MM.1S (cell line): ENCODE results near the gene GABRG3.

Experiments
- DNase-seq: peaks from one replicate; pipeline ENCODE4 v3.0.0-alpha.2; 2015
- H2AFZ ChIP-seq: fragments of 300-600 bp; sonication (generic); 2 replicates; pipeline ENCODE4 v1.6.0; 2016; ENCODE audit warnings: antibody characterized with exemption, low read length
- H3F3A ChIP-seq: fragments of 300-600 bp; sonication (generic); 2 replicates; pipeline ENCODE4 v1.6.1; 2016; ENCODE audit warnings: mild to moderate bottlenecking, antibody characterized with exemption, low read length, moderate library complexity, mixed read lengths; ENCODE audit not compliant: insufficient read depth
- H3K27ac ChIP-seq: fragments of 300-600 bp; sonication (generic); 2 replicates; pipeline ENCODE4 v1.5.1; 2016; ENCODE audit warnings: mild to moderate bottlenecking, low read length
- H3K27me3 ChIP-seq: fragments of 300-600 bp; sonication (generic); replicated peaks from 2 replicates; pipeline ENCODE4 v1.6.0; 2016; ENCODE audit warnings: low read length; ENCODE audit not compliant: insufficient read depth
- H3K36me3 ChIP-seq: fragments of 300-600 bp; sonication (generic); replicated peaks from 2 replicates; pipeline ENCODE4 v1.6.1; 2016; ENCODE audit warnings: mild to moderate bottlenecking, low read length, mixed read lengths; ENCODE audit not compliant: insufficient read depth
- H3K4me1 ChIP-seq: fragments of 300-600 bp; sonication (generic); 2 replicates; pipeline ENCODE4 v1.6.1; 2016; ENCODE audit warnings: low read length, mixed read lengths
- H3K4me2 ChIP-seq: fragments of 300-600 bp; sonication (generic); 2 replicates; pipeline ENCODE4 v1.6.0; 2016; ENCODE audit warnings: low read depth, low read length
- H3K4me3 ChIP-seq: fragments of 300-600 bp; sonication (generic); 2 replicates; pipeline ENCODE4 v1.5.1; 2016; ENCODE audit warnings: low read length, mixed read lengths
- H3K79me2 ChIP-seq: fragments of 300-600 bp; sonication (generic); 2 replicates; pipeline ENCODE4 v1.6.1; 2016; ENCODE audit warnings: mixed run types, low read length, mixed read lengths
- H3K9ac ChIP-seq: fragments of 300-600 bp; sonication (generic); 2 replicates; pipeline ENCODE4 v1.6.1; 2016; ENCODE audit warnings: low read length, mixed read lengths
- H3K9me2 ChIP-seq: fragments of 300-600 bp; sonication (generic); replicated peaks from 2 replicates; pipeline ENCODE4 v1.6.1; 2016; ENCODE audit warnings: mild to moderate bottlenecking, low read length, mixed read lengths; ENCODE audit not compliant: insufficient read depth
- H3K9me3 ChIP-seq: fragments of 300-600 bp; sonication (generic); replicated peaks from 2 replicates; pipeline ENCODE4 v1.6.1; 2016; ENCODE audit warnings: mild to moderate bottlenecking, low read length, mixed read lengths; ENCODE audit not compliant: insufficient read depth
- H4K20me1 ChIP-seq: fragments of 300-600 bp; sonication (generic); 2 replicates; pipeline ENCODE4 v1.6.1; 2016; ENCODE audit warnings: mild to moderate bottlenecking, low read length, moderate library complexity, mixed read lengths; ENCODE audit not compliant: insufficient read depth
- CTCF ChIP-seq: fragments of 300-600 bp; sonication (generic); IDR thresholded peaks from 2 replicates; pipeline ENCODE4 v1.5.1; 2016; ENCODE audit warnings: antibody characterized with exemption, low read length, mixed read lengths
- EZH2 ChIP-seq: fragments of 300-600 bp; sonication (generic); optimal IDR thresholded peaks from 2 replicates; pipeline ENCODE3; 2017; ENCODE audit warnings: low read depth, mild to moderate bottlenecking, antibody characterized with exemption, low read length, mixed read lengths
- EZH2phosphoT487 ChIP-seq: fragments of 300-600 bp; sonication (generic); IDR thresholded peaks from 2 replicates; pipeline ENCODE4 v1.6.1; 2018; ENCODE audit warnings: antibody characterized with exemption, low read length

Gene GABRG3

GRCh38 chr15:27486051-27486450 lies 515.1 kb downstream of the GABRG3 start:
- H3K4me1 ChIP-seq = no peaks in the 10 kb centered on the region
- H3K27ac ChIP-seq = no peak overlapping the region
- H3K36me3 ChIP-seq = no peaks in the 10 kb centered on the region
- TF ChIP-seq EZH2 = no peak
- TF ChIP-seq CTCF = no peak
- TF ChIP-seq EZH2phosphoT487 = no peak
- no peaks in the 10 kb centered on the region for H3K79me2 ChIP-seq
- H3K4me2 ChIP-seq = no peak overlapping the region
- H3K9ac ChIP-seq = no peak overlapping the region
- H2AFZ ChIP-seq = no peak overlapping the region
- H4K20me1 ChIP-seq = no peaks in the 10 kb centered on the region
- no peaks in the 10 kb centered on the region for H3K9me2 ChIP-seq
- no peaks in the 10 kb centered on the region for H3F3A ChIP-seq
- H3K27me3 ChIP-seq = no peaks in the 10 kb centered on the region
- H3K9me3 ChIP-seq = no peaks in the 10 kb centered on the region
- DNase-seq = no peak
- no peak overlapping the region for H3K4me3 ChIP-seq

GRCh38 chr15:27486683-27487647 lies 516.0 kb downstream of the GABRG3 start:
- H3K27ac ChIP-seq = no peak overlapping the region

GRCh38 chr15:27487846-27488245 lies 516.9 kb downstream of the GABRG3 start:
- Histone ChIP-seq H3K9me3 (no peaks in the 10 kb centered on the region), H3K79me2 (no peaks in the 10 kb centered on the region), H3K36me3 (no peaks in the 10 kb centered on the region), H3K4me2 (no peak overlapping the region), H3K4me1 (no peaks in the 10 kb centered on the region), H3K4me3 (no peak overlapping the region), H2AFZ (no peak overlapping the region), H3F3A (no peaks in the 10 kb centered on the region), H3K27ac (no peak overlapping the region), H3K9ac (no peak overlapping the region), H4K20me1 (no peaks in the 10 kb centered on the region), H3K27me3 (no peaks in the 10 kb centered on the region), H3K9me2 (no peaks in the 10 kb centered on the region)
- no peak for DNase-seq
- TF ChIP-seq CTCF = no peak
- TF ChIP-seq EZH2 = no peak
- TF ChIP-seq EZH2phosphoT487 = no peak

More at GRCh38 chr15:27486683-27487647, 516.0 kb downstream of the GABRG3 start:
- Histone ChIP-seq H4K20me1 (no peaks in the 10 kb centered on the region), H3K4me3 (no peak overlapping the region), H3K27me3 (no peaks in the 10 kb centered on the region), H3F3A (no peaks in the 10 kb centered on the region), H3K9ac (no peak overlapping the region), H3K9me3 (no peaks in the 10 kb centered on the region), H2AFZ (no peak overlapping the region), H3K4me2 (no peak overlapping the region), H3K9me2 (no peaks in the 10 kb centered on the region), H3K79me2 (no peaks in the 10 kb centered on the region), H3K36me3 (no peaks in the 10 kb centered on the region), H3K4me1 (no peaks in the 10 kb centered on the region)
- TF ChIP-seq CTCF = no peak
- TF ChIP-seq EZH2 = no peak
- TF ChIP-seq EZH2phosphoT487 = no peak
- no peak for DNase-seq
